Prostate gland (tissue), 2 donors: ENCODE measurements around the gene C17orf50. TPM values are rescaled to one million over a fixed set of nuclear protein-coding genes. Genes with fewer than 3 reads are reported as not detected.

Source experiments
- DNase-seq: peaks from one replicate; pipeline ENCODE4 v3.0.0-alpha.2; 2019; ENCODE audit warnings: low spot score
- H3K27ac ChIP-seq, 2 donors: fragments of 200-600 bp; sonication (generic); 2 replicates each; pipeline ENCODE4 v1.5.1; 2017 to 2019
- H3K27me3 ChIP-seq: fragments of 200-600 bp; sonication (generic); replicated peaks from 2 replicates; pipeline ENCODE4 v1.5.1; 2019; ENCODE audit not compliant: insufficient read depth
- H3K36me3 ChIP-seq, 2 donors: fragments of 200-600 bp; sonication (generic); 1 replicate in 1 of 2; 2 replicates in 1 of 2; pipeline versions ENCODE4 v1.5.1 to v1.8.1; 2017 to 2019
- H3K4me1 ChIP-seq: fragments of 200-600 bp; sonication (generic); replicated peaks from 2 replicates; pipeline ENCODE4 v1.5.1; 2019
- H3K4me3 ChIP-seq, 2 donors: fragments of 200-600 bp; sonication (generic); 2 replicates each; pipeline ENCODE4 v1.5.1; 2017 to 2019
- H3K9me3 ChIP-seq: fragments of 200-600 bp; sonication (generic); 2 replicates; pipeline ENCODE4 v1.5.1; 2017
- CTCF ChIP-seq, 4 experiments: fragments of 200-600 bp in 2 of 4; fragments of 450-650 bp in 2 of 4; sonication (generic) in 2 of 4; IDR thresholded peaks; 1 replicate in 3 of 4; 2 replicates in 1 of 4; pipeline ENCODE4 v1.5.1; 2016 to 2019; ENCODE audit warnings: antibody characterized with exemption in 4 of 4, mild to moderate bottlenecking in 2 of 4, moderate library complexity in 2 of 4
- POLR2A ChIP-seq: fragments of 450-650 bp; IDR thresholded peaks from one replicate; pipeline ENCODE4 v1.6.1; 2016; ENCODE audit warnings: antibody characterized with exemption, mild to moderate bottlenecking
- POLR2AphosphoS5 ChIP-seq: sonication (generic); formaldehyde crosslinking; IDR thresholded peaks from one replicate; pipeline ENCODE4 v1.6.1; 2017; ENCODE audit warnings: antibody characterized with exemption
- WGBS: methylation state at CpG from one replicate; pipeline ENCODE4 v1.1.5; 2018; 5-methylcytosine and 5-hydroxymethylcytosine counted together
- intact Hi-C: fragments of 100-400 bp; cut with DNase I; formaldehyde crosslinking; loops from one replicate; pipeline ENCODE4 v1.14.2; 2022
- total RNA-seq, 2 donors: library from RNA; depleted of rRNA; stranded (reverse); fragments of >200 nt; gene quantifications; one replicate each; pipeline ENCODE4 v1.1.0, GENCODE V29; 2016

Gene C17orf50
- total RNA-seq, 2 donors from 2014 or later: 15.8 TPM; not detected in 1

- Histone ChIP-seq H3K9me3 (no peaks in the 10 kb centered on the region), H3K4me3 (no peak overlapping the region), H3K4me1 (no peaks in the 10 kb centered on the region), H3K36me3 (no peaks in the 10 kb centered on the region), H3K27me3 (peaks cover 4% of the 10 kb centered on the region), H3K27ac (no peak overlapping the region)
- WGBS: 48% methylated on average over 16 of the region's 16 CpGs
- TF ChIP-seq POLR2A (no peak), CTCF (IDR thresholded peaks at IDR 0.05) (no peak), POLR2AphosphoS5 (no peak)
- DNase-seq: no peak
- intact Hi-C loops: no loop called here
Observed at GRCh38 chr17:35752471-35752870, 8.2 kb upstream of the C17orf50 start.

GRCh38 chr17:35752945-35753764, 7.5 kb upstream of the C17orf50 start, which contains the start of gene GAS2L2:
Gene GAS2L2 (minus strand): TSS chr17:35753239. CDS start chr17:35752850, 389 bp downstream.
- Histone ChIP-seq H3K36me3 (no peaks in the 10 kb centered on the region), H3K9me3 (no peaks in the 10 kb centered on the region), H3K4me1 (no peaks in the 10 kb centered on the region), H3K27ac (no peak within 1 kb of the TSS), H3K27me3 (peaks cover 4% of the 10 kb centered on the region), H3K4me3 (no peak within 1 kb of the TSS)
- no peak for DNase-seq
- intact Hi-C loops: no loop called here
- no peak for TF ChIP-seq POLR2A
- TF ChIP-seq POLR2AphosphoS5: no peak
- TF ChIP-seq CTCF (IDR thresholded peaks at IDR 0.05): no peak
- 34% methylated on average over 9 of the region's 9 CpGs for WGBS

DNA sequence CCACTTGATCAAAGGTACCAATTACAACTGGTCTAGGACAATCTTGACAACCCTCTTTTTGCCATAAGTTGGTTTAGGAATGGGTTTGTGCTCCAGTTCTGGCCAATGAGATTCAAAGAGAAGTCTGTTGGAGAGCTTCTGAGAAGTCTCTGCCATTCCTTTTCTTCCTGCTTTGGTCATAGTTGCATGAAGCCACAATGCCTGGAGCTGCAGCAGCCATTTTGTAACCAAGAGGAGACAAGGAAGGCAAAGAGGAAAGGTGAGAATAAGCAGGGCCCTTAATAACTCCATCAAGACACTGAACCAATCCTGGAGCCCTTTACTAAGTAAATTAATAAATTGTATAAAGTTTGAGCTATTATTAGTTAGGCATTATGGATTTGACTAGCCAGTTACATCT, 3.4 kb upstream of the C17orf50 start:
- Histone ChIP-seq H3K27ac (no peak overlapping the region), H3K9me3 (no peaks in the 10 kb centered on the region), H3K36me3 (no peaks in the 10 kb centered on the region), H3K4me3 (no peak overlapping the region), H3K4me1 (no peaks in the 10 kb centered on the region), H3K27me3 (no peaks in the 10 kb centered on the region)
- DNase-seq: no peak
- TF ChIP-seq POLR2AphosphoS5: no peak
- TF ChIP-seq POLR2A: no peak
- TF ChIP-seq CTCF (IDR thresholded peaks at IDR 0.05): no peak
- intact Hi-C loops: no loop called here

DNA sequence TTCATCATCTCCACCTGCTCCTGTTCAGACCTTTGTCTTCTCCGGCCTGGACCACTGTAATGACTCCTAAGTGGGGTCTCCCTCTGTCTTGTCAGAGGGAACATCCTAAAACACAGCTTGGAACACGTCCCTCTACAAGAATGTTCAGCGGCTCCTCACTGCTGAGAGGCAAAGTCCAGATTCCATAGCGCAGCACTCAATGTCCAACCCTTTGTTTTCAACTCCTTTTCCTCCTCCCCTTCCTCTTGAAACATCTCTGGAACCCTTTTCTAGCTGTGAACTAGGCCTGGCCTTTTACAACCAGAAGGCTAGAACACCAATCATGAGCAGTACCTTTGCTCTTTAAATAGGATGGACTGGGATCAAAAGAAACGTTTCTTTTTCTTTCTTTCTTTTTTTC, 914 bp downstream of the C17orf50 start:
- WGBS: 87% methylated on average over 5 of the region's 5 CpGs

More for the DNA sequence above, 914 bp downstream of the C17orf50 start:
- Histone ChIP-seq H3K9me3 (no peaks in the 10 kb centered on the region), H3K27ac (no peak overlapping the region), H3K36me3 (no peaks in the 10 kb centered on the region), H3K27me3 (no peaks in the 10 kb centered on the region), H3K4me1 (peaks cover 6% of the 10 kb centered on the region), H3K4me3 (no peak overlapping the region)
- intact Hi-C loops: no loop called here
- no peak for DNase-seq
- TF ChIP-seq CTCF (IDR thresholded peaks at IDR 0.05) (no peak), POLR2A (no peak), POLR2AphosphoS5 (no peak)
